Umbilical cord (tissue), 2 donors: Measurements from ENCODE around the gene HK3. TPM values are rescaled to one million over a fixed set of nuclear protein-coding genes. Genes with fewer than 3 reads are reported as not detected.

Experiments
- DNase-seq: peaks from one replicate; pipeline ENCODE4 v3.0.0-alpha.2; 2015; ENCODE audit warnings: low spot score
- total RNA-seq: library from RNA; depleted of rRNA; stranded (reverse); fragments of >200 nt; gene quantifications from one replicate; pipeline ENCODE4 v1.2.3, GENCODE V29; 2014; ENCODE audit warnings: low replicate concordance; ENCODE audit not compliant: insufficient read depth

Gene HK3, protein sequence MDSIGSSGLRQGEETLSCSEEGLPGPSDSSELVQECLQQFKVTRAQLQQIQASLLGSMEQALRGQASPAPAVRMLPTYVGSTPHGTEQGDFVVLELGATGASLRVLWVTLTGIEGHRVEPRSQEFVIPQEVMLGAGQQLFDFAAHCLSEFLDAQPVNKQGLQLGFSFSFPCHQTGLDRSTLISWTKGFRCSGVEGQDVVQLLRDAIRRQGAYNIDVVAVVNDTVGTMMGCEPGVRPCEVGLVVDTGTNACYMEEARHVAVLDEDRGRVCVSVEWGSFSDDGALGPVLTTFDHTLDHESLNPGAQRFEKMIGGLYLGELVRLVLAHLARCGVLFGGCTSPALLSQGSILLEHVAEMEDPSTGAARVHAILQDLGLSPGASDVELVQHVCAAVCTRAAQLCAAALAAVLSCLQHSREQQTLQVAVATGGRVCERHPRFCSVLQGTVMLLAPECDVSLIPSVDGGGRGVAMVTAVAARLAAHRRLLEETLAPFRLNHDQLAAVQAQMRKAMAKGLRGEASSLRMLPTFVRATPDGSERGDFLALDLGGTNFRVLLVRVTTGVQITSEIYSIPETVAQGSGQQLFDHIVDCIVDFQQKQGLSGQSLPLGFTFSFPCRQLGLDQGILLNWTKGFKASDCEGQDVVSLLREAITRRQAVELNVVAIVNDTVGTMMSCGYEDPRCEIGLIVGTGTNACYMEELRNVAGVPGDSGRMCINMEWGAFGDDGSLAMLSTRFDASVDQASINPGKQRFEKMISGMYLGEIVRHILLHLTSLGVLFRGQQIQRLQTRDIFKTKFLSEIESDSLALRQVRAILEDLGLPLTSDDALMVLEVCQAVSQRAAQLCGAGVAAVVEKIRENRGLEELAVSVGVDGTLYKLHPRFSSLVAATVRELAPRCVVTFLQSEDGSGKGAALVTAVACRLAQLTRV
- total RNA-seq, result 4.6 TPM

DNA sequence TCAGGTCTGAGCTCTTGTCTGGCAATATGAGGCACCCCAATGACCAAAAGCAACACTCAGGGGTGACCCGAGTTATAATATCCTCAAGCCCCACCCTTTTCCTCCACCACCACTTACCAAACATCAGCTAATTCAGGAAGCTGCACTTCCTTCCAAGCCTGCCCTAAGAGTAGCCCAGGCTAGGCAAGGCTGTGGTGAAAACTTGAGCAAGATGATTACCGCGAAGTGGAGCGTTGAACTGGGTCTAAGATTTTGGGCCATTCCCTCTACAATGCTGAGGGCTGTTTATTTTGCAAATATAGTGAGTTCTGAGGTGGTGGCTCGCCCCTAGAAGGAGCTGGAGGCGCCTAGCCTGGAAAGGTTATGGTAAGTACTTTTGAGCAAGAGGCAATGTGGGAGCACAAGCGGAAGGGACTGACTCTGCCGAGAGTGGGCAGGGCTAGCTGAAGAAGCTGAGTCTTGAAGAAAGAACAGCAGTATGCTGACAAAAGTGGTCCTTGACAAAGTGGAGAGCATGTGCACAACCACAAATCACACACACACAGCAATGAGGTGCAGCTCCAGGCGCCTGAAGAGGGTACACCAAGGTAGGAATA lies at the start of gene HK3:
Gene HK3, minus strand, starts transcription at position 51 of the 596 bp plus-strand sequence. CDS start 3,187 bp downstream, outside the sequence.
- DNase-seq, result no peak

DNA sequence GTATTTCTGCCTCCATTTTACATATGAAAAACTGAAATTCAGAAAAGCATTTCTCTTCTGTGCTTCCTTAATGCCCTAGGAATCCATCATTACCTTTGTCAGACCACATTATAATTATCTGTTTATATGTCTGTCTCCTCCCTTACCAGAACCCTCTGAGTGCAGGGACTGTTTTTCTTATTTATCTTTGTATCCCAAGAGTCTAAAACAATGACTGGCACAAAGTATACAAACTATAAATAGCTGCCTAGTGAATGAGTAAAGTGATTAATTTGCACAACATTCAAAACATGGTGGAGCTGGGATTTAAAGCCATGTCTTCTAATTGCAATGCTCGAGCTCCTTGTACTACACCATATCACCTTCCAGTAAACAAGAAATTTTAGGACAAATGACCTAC lies 49.3 kb upstream of the HK3 start:
- DNase-seq, result no peak

DNA sequence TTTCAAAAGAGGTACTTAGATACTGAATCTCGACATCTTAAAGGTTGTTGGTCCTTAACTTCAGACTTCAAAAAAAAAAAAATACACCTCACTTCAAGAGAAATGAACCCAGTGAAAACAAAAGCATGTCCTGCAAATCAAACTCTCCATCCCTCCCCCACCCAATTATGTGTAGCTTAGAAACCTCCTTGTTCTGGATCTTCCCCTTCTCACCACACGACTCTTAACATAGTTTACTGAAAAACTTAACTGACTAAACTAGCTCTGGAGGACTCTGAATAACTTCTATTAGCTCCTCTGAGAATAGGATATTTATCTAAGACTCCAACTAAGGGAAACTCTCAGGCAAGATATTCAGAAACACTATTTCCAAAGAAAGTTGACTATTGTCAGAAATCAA lies 48.7 kb upstream of the HK3 start:
- no peak for DNase-seq

DNA sequence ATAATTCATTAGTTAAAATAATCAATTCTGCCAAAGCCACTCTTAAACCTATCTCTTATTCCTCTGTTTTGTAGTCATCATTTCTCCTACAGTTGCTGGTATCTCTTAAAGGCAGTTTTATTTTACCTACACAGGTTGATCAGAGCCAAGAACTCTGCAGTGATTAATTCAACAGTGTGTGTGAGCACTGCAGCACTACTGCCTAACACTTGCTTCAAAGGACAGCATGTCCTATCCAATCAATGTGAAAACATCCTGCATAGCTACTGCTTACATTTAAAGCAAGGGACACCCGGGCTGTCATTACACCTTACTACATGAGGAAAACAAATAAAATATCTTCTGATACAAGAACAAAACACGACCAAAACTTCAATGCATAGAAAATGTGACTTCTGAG lies 45.1 kb upstream of the HK3 start:
- no peak for DNase-seq

DNA sequence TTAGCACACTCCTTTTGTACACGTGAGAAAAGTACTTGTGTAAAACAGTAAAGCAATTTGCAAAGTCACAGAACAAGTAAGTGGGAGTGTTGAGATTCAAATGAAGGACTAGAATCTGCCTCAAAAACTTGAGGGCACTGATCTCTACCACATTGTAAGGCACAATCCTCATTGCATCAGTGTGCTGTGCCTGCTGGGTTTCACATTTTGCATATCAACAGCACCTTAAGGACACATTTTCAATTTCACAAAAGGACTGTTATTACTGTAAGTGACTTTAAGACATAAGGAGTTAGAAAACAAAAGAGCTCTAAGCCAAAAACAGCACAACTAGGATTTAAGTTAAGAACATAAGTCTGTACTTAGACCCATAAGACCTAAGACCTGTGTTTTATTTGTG lies 44.7 kb upstream of the HK3 start:
- no peak for DNase-seq

DNA sequence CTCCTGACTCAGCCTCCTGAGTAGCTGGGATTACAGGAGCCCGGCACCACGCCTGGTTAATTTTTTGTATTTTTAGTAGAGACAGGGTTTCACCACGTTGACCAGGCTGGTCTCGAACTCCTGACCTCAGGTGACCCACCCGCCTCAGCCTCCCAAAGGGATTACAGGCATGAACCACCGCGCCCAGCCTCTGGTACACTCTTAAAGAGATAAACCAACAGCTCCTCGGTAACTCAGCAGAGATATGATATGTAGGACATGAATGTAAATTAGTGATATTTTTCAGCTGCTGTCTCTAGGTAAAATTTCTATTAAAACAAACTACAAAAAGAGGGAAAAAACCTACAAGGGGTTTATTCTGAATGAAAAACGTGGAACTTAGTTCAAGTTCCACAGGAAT lies 42.8 kb upstream of the HK3 start:
- no peak for DNase-seq

DNA sequence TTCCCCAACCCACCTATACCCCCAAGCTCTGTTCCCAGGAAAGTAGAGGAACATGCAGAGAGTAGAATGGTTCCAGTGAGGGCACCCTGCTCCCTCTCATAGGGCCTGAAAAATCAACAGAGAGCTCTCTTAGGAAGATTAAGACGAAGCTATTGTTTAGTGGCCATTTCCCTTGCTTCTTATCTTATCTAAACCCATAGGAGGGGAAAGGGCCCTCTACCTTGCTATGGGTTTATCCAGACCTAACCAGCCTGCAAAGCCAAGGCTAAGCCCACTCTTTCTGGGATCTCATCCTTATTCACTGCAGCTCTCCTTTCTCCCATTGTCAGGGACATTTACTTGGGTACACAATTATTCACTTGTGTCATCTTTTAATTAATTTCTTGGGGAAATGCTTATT lies 39.3 kb upstream of the HK3 start:
- no peak for DNase-seq

DNA sequence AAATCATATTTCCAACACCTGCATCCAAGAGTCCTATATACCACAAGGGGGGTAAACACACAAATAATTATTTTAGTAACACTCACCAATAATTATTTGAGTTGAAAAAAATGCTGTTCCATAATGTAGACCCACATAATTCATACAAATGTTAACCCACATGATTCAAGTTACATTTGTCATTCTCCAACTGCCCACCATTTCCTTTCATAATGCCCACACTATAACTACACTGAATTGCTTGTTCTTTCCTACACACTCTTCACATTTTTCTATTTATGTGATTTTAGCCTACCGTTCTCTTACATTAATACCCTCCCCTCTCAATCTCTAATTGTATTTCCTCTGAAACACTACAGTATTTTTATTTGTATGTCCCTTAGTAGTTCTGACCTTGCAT lies 35.9 kb upstream of the HK3 start:
- DNase-seq, result no peak

DNA sequence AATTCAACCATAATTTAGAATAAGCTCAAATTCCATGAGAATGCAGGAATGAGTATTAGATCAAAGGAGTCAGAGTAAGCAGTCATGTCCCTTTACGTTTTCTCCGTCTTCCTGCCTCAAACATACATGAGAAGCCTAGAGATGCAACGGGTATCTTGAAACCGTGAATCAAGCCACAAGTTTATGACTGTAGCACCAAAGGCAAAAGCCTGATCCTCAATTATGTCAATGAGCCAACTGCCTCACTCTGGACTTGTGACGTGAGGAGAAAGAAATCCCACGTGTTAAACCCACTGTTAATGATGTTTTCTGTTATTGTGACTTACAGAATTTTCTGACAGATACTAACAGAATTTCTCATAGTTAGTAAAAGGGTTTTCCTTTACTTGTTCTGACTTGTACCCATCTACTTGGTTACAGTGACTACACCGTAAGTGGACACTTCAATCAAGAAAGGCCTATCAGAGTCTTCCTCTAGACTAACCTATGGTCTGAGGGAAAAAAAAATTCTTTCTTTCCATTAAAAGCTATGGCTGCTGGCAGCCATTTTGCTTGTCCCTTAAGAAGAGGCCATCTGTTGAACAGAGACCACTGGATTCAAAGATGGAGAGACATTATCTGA lies 35.3 kb upstream of the HK3 start:
- DNase-seq, result no peak

DNA sequence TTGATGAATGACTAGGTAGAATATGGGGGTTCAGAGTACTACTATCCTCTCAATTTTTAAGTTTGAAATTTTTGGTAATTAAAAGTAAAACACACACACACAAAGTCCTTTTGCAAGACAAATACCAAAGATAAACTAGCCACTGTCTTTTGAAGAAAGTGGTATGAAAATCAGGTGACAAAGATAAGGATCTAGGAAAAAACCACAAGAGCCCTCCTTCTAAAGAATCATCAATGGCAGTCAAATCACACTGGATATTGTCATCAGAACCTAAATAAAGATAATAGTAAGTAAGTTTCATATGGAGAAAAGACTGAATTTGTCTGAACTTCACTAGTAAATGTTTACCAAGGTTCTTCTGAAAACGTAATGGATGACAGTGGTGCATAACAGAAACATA lies 30.5 kb upstream of the HK3 start:
- no peak for DNase-seq

DNA sequence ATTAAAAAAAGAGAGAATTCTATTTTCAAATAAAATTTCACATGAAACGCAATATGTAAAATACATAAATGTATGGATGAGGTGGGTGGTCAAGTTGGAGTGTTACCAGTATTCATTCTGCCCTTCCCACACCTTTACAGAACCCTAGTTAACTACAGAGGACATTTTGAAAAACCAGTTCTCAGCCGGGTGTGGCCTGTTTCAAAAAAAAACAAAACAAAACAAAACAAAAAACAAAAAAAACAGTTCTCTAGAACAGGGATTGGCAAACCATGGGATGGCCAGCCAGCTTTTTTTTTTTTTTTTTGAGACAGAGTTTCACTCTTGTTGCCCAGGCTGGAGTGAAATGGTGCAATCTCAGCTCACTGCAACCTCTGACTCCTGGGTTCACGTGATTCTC lies 28.4 kb upstream of the HK3 start:
- no peak for DNase-seq

DNA sequence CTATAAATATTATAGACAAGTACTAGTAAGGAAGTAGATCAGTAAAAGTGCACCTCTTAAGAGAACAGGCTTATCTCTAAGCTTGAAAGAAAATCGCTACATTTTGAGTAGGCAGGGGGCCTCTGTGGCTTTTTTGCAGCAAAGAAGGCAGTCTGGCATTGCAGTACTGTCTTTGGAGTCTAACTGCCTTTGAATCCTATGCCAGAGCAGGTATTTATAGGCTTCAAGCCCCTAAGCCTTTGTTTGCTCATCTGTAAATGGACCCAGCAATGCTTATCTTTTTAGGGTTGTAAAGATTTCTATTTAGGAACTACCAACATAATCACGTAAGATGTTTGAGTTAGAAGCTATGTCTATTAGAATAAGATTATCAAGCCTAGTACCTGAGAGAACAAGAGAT lies 23.7 kb upstream of the HK3 start:
- no peak for DNase-seq

DNA sequence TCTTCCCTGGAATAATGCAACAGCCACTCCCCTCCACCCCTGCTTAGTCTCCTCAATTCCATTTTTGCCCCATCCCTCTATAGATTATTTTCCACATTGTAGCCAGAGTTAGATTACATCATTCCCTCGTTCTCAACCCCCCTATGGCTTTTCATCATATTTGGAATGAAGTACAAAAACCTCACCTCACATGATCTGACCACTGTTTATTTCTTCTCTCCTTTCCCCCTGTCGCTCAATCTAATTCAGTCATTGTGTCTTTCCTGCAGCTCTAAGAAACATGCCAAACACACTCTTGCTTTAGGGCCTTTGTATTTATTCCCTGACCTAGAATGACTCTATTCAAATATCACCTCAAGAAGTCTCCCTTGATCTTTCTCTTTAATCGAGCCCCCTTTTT lies 22.6 kb upstream of the HK3 start:
- DNase-seq, result no peak

DNA sequence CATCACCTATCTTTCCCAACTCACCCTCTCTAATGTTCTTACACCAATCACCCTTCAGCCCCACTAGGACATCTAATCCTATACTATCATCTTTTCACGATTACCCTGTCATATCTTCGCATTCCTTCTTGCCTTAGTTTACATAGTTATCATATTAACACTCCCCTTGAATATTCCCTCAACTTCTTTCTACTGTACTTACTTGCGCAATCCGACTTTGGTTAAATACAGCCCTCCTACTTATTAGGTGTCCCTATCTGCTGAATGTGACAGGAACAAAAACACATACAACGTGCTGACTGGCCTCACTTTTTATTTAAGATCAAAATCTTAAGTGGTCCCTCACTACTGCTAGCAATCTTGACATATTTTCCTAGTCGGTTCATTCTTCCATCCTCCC lies 19.5 kb upstream of the HK3 start:
- DNase-seq, result no peak

DNA sequence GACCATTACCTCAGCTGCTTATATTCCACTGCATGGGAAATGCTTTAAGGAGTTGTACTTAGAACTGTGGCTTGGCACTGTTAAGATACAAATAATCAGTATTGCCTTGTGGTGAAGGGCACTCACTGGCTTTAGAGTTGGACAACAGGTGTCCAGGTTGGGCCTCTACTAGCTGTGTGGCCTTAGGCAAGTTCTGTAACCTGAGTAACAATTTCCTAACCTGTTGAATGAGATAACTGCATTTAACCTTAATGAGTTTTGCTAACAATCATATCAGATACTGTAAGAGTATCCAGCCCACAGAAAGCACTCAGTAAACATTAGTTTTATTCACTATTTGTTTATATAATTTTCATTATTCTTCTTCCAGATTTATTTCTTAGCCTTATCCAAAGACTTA lies 17.2 kb upstream of the HK3 start:
- DNase-seq, result no peak

DNA sequence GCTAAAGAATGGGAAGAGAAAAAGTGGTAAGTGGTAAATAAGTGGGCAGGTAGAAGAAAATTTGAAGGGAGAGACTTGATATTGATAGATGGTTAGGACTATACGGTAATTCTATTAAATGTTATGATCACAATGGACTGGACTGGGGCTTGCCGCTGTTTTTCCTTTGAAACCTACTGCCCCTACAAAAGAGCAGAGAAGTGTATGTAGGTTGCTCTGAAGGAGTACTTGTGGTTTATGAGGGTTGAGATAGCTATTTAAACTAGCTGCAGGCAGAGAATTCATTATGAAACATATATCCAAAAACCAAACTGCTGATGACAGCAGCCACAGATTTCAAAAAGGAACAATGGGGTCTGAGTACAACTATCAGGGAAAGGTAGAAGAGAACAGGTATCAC lies 16.8 kb upstream of the HK3 start:
- no peak for DNase-seq

DNA sequence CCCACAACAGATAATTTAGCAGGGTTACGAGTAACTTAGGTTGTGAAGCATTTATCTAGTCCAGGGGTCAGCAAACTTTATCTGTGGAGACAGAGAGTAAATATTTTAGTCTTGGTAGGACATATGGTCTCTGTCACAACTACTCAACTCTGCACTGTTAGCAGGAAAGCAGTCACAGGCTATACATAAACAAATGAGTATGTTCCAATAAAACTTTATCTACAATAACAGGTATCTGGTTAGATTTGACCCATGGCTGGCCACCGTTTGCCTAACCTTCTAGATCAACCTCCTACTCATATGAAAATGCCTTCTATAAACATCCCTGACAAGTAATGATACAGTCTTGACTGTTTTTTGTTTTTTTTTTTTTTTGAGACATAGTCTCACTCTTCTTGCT lies 13.0 kb upstream of the HK3 start:
- no peak for DNase-seq

DNA sequence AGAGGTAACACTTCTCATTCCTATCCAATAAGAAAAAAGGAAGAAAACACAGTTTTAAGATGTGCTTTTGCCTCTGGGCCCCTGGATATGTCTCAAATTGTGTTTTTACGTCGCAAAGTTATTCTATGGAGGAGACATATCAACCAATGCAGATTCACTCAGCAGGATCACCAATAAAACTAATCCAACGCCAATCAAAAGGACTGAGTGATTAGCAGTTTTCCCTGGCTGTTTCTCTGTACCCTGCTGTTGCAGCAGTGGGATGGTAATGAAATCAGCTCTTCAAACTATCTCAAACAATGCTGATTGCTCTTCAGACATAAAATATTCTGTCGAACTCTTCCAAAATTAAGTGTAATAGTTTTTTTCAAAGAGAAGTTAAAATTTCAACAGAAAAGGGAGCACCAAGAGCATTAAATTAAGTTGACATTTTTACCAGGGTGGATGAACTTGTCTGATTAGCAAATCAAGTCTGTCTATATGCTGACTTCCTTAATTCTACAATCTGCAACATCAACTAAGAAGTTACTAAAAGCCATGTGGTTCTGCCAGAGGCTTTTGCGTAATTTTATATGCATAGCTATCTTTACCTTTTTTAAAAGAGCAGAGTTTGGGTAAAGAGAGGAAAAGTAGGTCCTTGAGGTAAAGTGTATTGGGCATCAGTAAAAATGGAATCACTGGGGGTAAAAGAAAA lies 9.7 kb upstream of the HK3 start:
- no peak for DNase-seq

DNA sequence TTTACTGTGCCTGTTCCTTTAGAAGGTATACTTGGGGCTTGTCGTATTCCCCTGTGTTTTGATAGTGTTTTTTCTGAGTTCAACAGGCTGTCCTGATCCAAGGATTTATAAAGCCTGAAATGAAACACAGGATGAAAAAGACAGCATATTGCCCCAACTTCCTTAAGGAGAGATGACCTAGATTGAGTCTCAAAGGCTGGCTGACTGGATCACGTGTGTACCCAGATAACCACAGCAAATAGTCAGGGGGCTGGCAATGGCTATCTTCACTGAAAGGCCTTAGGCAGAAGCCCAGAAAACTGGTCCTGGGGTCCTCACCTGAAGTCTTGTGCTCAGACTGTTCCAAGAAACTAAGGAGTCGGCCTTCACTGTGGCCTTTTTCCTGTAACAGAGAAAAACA lies 7.7 kb upstream of the HK3 start:
- no peak for DNase-seq

DNA sequence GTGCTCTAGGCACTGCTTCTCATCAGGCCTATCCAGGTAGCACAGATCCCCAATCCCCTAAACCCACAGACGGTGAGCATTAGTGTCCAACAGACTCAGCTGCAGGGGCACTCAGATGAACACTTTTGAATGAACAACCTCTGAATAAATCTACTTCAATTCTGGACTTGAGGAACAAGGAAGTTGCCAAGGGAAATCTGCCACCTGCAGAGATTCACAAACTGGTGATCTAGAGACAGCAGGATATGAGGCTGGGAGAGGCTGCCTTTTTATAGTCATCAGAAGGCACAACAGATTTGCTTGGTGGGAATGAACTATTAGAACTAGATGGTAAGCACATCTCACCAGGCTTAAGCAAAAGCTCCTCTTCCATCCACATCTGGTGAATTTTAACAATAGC lies 7.0 kb upstream of the HK3 start:
- DNase-seq, result no peak

DNA sequence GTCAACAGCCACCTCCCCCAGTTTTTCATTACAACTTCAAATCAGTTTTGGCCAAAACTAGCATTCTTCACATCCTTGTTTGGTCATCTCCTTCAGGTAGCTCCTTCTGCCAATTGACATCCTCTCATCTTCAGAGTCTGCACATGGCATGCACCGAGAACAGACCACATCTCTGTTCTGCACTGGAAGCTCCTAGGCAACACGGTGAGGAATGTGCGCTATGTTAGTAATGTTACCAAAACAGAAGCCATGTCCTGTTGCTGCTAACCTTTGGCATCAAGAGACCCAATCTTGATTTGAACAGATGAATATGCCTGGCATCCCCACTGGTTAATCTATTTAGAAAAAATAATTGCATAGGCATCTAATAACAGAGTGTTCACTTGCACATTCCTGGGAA lies 5.1 kb upstream of the HK3 start:
- DNase-seq, result no peak
